Skin epidermis (tissue), 12 donors: ENCODE measurements around the gene TMEM119.
"Not testable (repeated sequence)": the region's sequence is repeated elsewhere in the genome, so short reads cannot be mapped to it uniquely, and the experiment has no call there.

Experiments
- H3K27ac ChIP-seq, 21 experiments: fragments of 200-600 bp; sonication (generic) in 11 of 21; one replicate each; pipeline ENCODE4 v1.5.0; 2020; ENCODE audit warnings: mild to moderate bottlenecking in 3 of 21, inconsistent platforms in 2 of 21, moderate library complexity in 2 of 21
- H3K4me3 ChIP-seq, 7 experiments: fragments of 200-600 bp; sonication (generic) in 2 of 7; one replicate each; pipeline ENCODE4 v1.5.0; 2020; ENCODE audit warnings: inconsistent platforms in 2 of 7, mild to moderate bottlenecking in 2 of 7, moderate library complexity in 1 of 7

Gene TMEM119

GRCh38 chr12:108575199-108575912 lies 22.5 kb downstream of the TMEM119 start:
- Histone ChIP-seq H3K27ac (no peak overlapping the region), H3K4me3 (no peak overlapping the region)

- not testable (repeated sequence) for H3K4me3 ChIP-seq, H3K27ac ChIP-seq
Observed at GRCh38 chr12:108574276-108574675, 23.6 kb downstream of the TMEM119 start.

GRCh38 chr12:108573317-108573716 lies 24.6 kb downstream of the TMEM119 start:
- H3K4me3 ChIP-seq: no peak overlapping the region
- no peak overlapping the region for H3K27ac ChIP-seq

GRCh38 chr12:108572166-108572790 lies 25.6 kb downstream of the TMEM119 start:
- H3K27ac ChIP-seq: no peak overlapping the region

GRCh38 chr12:108571609-108572165 lies 26.2 kb downstream of the TMEM119 start:
- Histone ChIP-seq H3K27ac (no peak overlapping the region), H3K4me3 (no peak overlapping the region)

More at GRCh38 chr12:108572166-108572790, 25.6 kb downstream of the TMEM119 start:
- H3K4me3 ChIP-seq: no peak overlapping the region

- Histone ChIP-seq H3K4me3 (no peak overlapping the region), H3K27ac (peak overlapping the region in 1 of 21 experiments; percentile 21)
Observed at GRCh38 chr12:108570743-108571608, 26.9 kb downstream of the TMEM119 start.

- no peak overlapping the region for H3K4me3 ChIP-seq
- H3K27ac ChIP-seq: peak overlapping the region in 12 of 21 experiments; percentile 16 to 75 (median 46)
Observed at GRCh38 chr12:108568338-108569154, 29.3 kb downstream of the TMEM119 start.

GRCh38 chr12:108567406-108568337 lies 30.2 kb downstream of the TMEM119 start:
- Histone ChIP-seq H3K27ac (peak overlapping the region in 10 of 21 experiments; percentile 18 to 75 (median 50)), H3K4me3 (no peak overlapping the region)

- no peak overlapping the region for H3K4me3 ChIP-seq
- H3K27ac ChIP-seq: peak overlapping the region in 11 of 21 experiments; percentile 3 to 53 (median 24)
Observed at GRCh38 chr12:108566452-108566851, 31.4 kb downstream of the TMEM119 start.

GRCh38 chr12:108565976-108566375 lies 31.9 kb downstream of the TMEM119 start:
- Histone ChIP-seq H3K27ac (peak overlapping the region in 11 of 21 experiments; percentile 2 to 67 (median 27)), H3K4me3 (no peak overlapping the region)

GRCh38 chr12:108565146-108565545 lies 32.7 kb downstream of the TMEM119 start:
- Histone ChIP-seq H3K4me3 (no peak overlapping the region), H3K27ac (no peak overlapping the region)

GRCh38 chr12:108564724-108565123 lies 33.2 kb downstream of the TMEM119 start:
- Histone ChIP-seq H3K4me3 (no peak overlapping the region), H3K27ac (peak overlapping the region in 1 of 21 experiments; percentile 13)

- peak overlapping the region in 8 of 21 experiments; percentile 36 to 95 (median 92) for H3K27ac ChIP-seq
- H3K4me3 ChIP-seq: peak overlapping the region in 3 of 7 experiments; percentile 78 to 90 (median 90)
Observed at GRCh38 chr12:108563804-108564151, 34.1 kb downstream of the TMEM119 start.

GRCh38 chr12:108563136-108563803 lies 34.6 kb downstream of the TMEM119 start:
- Histone ChIP-seq H3K27ac (peak overlapping the region; percentile 36 to 97 (median 92)), H3K4me3 (peak overlapping the region; percentile 62 to 94 (median 88))

GRCh38 chr12:108562348-108563135 lies 35.3 kb downstream of the TMEM119 start, which contains the start of gene ISCU:
TSS of gene ISCU (plus strand) at chr12:108562596. CDS start at chr12:108562623, 27 bp downstream.
- peak within 1 kb of the TSS; percentile 62 to 94 (median 88) for H3K4me3 ChIP-seq
- H3K27ac ChIP-seq: peak within 1 kb of the TSS; percentile 69 to 97 (median 93)

GRCh38 chr12:108561852-108562347 lies 36.0 kb downstream of the TMEM119 start:
- peak overlapping the region; percentile 62 to 94 (median 88) for H3K4me3 ChIP-seq
- H3K27ac ChIP-seq: peak overlapping the region in 19 of 21 experiments; percentile 78 to 97 (median 93)
